Hematopoietic multipotent progenitor cell (in vitro differentiated cells): ENCODE results near the gene NCOA3. TPM values are rescaled to one million over a fixed set of nuclear protein-coding genes. Genes with fewer than 3 reads are reported as not detected.

ENCODE experiments used
- DNase-seq, 3 donors: peaks; one replicate each; pipeline ENCODE4 v3.0.0-alpha.2; 2011 to 2015; ENCODE audit warnings: low read depth in 2 of 3, low spot score in 2 of 3
- small RNA-seq: library from RNA; depleted of rRNA; stranded (forward); fragments of <200 nt; gene quantifications from one replicate; pipeline ENCODE3, GENCODE V24; 2012
- total RNA-seq: library from RNA; depleted of rRNA; stranded (reverse); fragments of >200 nt; gene quantifications from one replicate; pipeline ENCODE4 v1.2.3, GENCODE V29; 2012

NCOA3 gene
- total RNA-seq, 1 donor: 24.8 TPM

GRCh38 chr20:47691625-47692024 is 189.9 kb downstream of the NCOA3 start:
- DNase-seq: peak in 1 of 3 donors; percentile 48

DNA sequence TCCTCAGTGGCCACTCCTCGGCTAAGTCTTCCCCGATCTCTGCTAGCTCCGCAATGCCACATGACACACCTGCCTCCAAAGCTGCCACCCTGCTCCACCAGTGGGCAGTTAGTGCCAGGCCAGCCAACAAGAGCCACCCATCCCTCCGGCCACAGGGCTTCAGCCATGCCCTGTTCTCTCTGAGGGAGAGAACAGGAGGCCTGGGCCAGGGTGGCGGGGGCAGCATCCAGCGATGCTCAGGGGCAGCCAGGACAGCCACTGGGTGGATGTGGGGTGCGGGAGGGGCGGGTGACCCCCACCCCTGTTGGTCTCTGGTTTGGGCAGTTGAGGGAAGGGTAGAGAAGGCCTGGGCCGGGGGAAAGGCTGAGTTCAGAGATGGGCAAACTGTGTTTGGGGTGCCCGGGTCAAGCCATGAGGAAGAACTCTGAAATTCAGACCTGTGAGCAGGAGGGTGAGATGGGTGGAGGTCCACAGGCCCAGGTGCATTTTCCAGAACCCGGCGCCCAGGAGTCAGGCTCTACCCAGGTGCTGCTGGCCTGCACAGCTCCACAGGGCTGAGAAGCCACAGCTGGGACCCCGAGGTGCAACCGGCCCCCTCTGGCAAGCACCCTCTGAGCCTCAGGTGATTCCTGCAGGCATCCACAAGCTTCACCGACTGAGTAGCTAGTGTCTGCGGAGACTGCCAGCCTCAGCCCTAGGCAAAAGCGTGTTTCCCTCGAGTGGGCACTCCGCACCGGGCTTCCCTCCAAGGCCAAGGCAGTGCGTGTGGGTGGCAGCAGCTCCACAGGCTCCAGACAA is 192.5 kb downstream of the NCOA3 start:
- DNase-seq: no peak

- no peak for DNase-seq
Observed at GRCh38 chr20:47696856-47697255, 195.2 kb downstream of the NCOA3 start.

- no peak for DNase-seq
Observed at GRCh38 chr20:47698142-47698541, 196.5 kb downstream of the NCOA3 start.

GRCh38 chr20:47699818-47700217 is 198.1 kb downstream of the NCOA3 start:
- DNase-seq: no peak

DNA sequence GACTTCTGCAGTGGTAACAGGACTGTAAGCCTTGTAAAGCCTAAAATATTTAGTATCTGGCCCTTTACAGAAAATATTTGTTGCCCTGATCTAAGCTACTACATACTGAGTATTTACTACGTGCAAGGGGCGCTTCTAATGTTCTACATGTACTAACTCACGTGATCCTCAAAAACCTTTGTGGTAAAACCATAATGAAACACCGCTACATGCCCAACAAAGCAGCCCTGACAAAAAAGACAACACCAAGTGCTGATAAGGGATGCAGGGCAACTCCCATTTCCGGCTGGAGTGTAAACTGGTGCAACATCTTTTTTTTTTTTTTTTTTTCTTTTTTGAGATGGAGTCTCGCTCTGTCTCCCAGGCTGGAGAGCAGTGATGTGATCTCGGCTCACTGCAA is 198.6 kb downstream of the NCOA3 start:
- DNase-seq: no peak

DNA sequence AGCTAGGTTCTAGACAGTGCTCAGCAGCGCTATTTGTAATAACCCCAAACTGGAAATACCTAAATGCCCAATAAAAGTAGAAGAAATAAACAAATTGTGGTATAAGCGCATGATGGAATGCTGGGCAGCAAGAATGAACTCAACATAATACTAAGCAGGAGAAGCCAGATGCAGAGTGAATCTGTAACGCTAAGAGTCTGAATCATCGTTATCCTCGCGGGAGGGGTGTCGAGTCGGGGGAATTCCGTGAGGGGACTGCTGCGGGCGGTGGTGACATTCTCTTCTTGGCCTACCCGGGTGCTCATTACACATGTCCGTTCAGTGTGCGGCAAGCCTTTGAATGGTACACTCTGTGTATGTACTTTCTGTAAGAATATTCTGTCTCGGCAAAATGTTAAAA is 199.9 kb downstream of the NCOA3 start:
- no peak for DNase-seq

DNA sequence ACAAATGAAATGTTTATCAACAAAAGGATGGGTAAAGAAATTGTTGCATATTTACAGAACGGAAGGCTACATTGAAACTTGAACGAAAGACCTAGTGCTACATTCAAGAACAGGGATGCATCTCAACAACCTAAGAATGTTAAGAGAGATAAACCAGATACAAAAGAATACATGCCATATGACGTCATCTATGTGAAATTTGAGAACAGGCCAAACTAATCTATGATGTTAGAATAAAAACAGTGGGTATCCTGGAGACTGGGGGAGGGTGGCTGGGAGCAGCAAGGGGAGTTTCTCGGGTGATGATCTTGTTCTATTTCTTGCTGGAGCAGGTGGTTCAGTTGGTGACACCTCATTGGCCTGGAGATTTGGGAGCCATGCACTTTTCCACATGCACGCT is 202.1 kb downstream of the NCOA3 start:
- no peak for DNase-seq

DNA sequence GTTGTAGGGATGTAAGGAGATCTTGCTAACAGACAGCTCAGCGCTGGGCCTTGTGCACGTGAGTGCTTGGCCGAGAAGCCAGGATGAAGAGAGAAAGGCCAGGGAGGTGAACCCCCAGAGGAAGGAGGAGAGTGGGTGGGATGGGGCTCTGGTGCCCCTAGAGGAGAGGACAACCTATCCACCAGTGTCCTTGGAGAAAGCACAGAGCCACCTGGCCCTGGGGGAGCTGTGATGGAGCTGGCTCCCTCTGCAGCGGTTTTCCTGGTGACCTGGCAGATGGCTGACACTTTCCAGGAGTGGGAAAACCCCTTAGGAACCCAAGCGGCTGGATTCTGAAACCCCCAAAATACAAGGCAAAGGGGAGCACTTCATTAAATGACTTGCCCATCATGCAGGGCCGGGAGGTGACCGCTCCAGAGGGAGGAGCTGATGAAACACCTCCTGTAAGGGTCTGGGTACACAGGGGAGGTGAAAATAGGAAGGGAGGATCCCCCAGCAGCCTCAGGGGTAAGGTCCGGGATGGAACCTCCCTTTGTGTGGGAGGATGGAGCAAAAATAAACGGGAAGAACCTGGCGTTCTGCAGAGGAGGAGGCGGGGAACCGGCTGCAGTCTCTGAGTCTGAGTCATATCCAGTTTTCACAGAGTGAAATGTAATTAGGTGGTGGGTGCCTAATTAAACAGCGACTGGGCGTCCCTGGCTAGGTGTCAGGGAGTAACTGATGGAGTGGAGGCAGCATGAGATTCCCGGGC is 203.2 kb downstream of the NCOA3 start:
- DNase-seq: no peak

DNA sequence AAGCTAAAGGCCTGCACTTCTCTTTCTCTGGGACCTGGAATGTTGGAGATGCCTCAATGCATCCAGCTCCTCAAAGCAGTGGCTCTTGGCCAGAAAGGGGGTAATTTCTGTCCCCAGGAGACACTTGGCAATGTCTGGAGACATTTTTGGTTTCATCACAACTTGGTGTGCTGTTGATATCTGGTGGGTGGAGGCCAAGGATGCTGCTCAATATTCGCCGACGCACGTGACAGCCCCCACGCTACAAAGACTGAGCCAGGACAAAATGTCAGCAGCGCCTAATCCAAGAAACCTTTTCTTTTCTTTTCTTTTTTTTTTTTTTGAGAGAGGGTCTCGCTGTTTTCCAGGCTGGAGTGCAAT is 203.8 kb downstream of the NCOA3 start:
- no peak for DNase-seq

GRCh38 chr20:47706345-47706744 is 204.7 kb downstream of the NCOA3 start:
- no peak for DNase-seq

Small RNA genes lying within 50 kb of the gene (small RNA-seq; reads per million reads assigned to genes)
- gene RNU6-497P: not detected
- not detected for gene RNU6-563P

Other genes with a start within 250 kb of the NCOA3 start
- 38.2 TPM for gene ZMYND8, start 145.2 kb upstream of the NCOA3 start, total RNA-seq